KOPT-K1 (cell line): ENCODE results near the gene TXN.

ENCODE experiments used
- H3K27ac ChIP-seq: fragments of 200-600 bp; sonication (generic); 2 replicates; pipeline ENCODE4 v1.5.1; 2016; ENCODE audit warnings: antibody characterized with exemption, mild to moderate bottlenecking, low read depth, low read length; ENCODE audit not compliant: poor library complexity, severe bottlenecking
- H3K36me3 ChIP-seq: fragments of 200-600 bp; sonication (generic); 2 replicates; pipeline ENCODE4 v1.5.1; 2017; ENCODE audit warnings: antibody characterized with exemption, mild to moderate bottlenecking, low read length, moderate library complexity; ENCODE audit not compliant: insufficient read depth
- H3K9me3 ChIP-seq: fragments of 200-600 bp; sonication (generic); 2 replicates; pipeline ENCODE4 v1.5.1; 2017; ENCODE audit warnings: antibody characterized with exemption, low read length, mild to moderate bottlenecking; ENCODE audit not compliant: insufficient read depth, poor library complexity, severe bottlenecking

TXN gene

DNA sequence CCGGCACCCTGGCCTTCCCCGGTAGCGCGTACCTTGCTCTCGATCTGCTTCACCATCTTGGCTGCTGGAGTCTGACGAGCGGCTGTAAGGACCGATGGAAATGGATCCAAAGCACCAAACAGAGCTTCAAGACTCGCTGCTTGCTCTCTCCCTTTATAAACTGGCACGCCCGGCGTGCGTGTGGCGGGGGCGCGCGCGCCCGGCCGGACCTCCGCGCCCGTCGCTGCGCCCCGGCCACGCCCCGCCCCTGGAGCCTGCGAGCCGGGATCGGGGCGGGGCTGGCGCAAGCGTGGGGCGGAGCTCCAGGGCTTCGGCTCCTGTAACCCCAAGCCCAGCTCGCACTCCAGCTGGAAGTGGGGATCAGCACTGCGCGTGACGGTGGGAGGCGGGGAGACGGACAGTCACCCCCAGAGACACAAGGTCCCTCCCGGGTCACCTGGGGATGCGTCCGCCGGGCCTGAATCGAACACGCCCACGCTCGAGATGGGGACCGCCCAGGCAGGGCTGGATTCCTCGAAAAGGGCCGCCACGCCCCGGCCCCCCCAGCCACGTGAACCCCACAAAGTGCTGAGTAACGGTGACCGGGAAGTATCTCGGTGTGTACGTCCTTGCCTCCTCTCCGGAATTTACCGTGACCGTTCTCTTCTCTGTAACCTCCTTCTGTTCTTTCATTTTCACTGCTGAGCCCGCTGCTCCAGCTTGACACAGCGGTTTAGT lies at the start of gene TXN:
Gene TXN (minus strand): TSS at position 128 of the 717 bp plus-strand sequence. CDS start 72 bp downstream, at position 56.
- Histone ChIP-seq H3K36me3 (no peaks in the 10 kb centered on the region), H3K27ac (peak within 1 kb of the TSS; percentile 71), H3K9me3 (no peaks in the 10 kb centered on the region)

DNA sequence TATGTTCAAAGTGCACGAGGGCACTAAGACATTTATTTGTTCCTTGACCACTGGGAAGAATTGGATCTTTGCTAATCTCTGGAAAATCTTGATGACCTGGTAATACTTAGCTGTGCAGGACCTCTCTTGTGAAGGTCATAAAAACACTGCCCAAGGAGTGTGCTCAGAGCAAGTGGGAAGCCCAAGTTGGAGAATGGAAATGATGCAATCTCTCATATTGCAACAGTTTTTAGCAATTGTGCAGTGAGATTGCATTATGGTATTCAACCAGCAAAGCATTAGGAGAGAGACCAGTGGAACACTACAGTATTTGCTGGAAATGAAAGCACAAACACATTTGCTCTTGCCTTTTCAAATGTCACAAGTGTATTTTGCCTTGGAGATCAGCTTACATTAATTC lies 46.8 kb upstream of the TXN start:
- Histone ChIP-seq H3K36me3 (no peaks in the 10 kb centered on the region), H3K9me3 (no peaks in the 10 kb centered on the region), H3K27ac (no peak overlapping the region)

DNA sequence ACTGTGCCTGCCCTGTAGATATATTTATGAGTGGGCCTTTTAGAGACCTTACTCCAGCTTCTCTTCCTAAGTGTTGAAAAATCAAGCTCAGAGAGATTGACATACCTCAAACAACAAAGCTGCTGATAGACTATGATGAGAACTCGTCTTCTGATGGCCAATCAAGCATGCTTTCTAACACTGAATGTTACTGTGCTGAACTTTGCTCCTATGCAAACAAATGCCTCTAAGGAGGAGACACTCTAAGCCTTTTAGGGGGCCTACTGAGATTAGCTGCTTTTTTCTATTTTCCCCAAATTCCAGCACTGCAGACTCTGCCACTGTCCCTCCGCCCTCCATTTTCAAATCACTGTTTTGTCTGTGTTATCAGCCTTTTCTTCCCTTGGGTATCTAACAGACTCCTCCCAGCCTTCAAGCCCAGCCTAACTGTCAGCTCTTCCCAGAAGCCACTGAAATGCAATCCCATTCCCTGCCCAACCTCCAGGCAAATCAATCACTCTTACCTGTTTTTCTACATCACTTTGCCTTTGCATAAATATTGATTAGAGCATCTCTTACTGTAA lies 41.8 kb upstream of the TXN start:
- H3K36me3 ChIP-seq = no peaks in the 10 kb centered on the region
- no peaks in the 10 kb centered on the region for H3K9me3 ChIP-seq
- H3K27ac ChIP-seq = no peak overlapping the region

DNA sequence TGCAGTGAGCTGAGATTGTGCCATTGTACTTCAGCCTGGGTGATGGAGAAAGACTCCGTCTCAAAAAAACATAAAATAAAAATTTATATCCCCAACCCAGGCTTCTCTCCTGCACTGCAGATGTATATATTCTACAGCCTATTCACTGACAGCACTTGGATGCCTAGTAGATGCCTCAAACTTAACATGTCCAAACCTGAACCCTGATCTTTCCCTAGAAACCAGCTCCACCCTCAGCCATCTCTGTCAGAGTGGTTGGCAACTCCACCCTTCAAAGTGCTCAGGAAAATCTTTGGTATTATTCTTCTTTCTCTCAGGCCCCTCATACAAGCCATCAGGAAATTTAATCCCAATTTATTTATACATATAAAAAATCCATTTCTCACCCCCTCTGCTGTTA lies 36.9 kb upstream of the TXN start:
- Histone ChIP-seq H3K36me3 (no peaks in the 10 kb centered on the region), H3K27ac (no peak overlapping the region), H3K9me3 (no peaks in the 10 kb centered on the region)

DNA sequence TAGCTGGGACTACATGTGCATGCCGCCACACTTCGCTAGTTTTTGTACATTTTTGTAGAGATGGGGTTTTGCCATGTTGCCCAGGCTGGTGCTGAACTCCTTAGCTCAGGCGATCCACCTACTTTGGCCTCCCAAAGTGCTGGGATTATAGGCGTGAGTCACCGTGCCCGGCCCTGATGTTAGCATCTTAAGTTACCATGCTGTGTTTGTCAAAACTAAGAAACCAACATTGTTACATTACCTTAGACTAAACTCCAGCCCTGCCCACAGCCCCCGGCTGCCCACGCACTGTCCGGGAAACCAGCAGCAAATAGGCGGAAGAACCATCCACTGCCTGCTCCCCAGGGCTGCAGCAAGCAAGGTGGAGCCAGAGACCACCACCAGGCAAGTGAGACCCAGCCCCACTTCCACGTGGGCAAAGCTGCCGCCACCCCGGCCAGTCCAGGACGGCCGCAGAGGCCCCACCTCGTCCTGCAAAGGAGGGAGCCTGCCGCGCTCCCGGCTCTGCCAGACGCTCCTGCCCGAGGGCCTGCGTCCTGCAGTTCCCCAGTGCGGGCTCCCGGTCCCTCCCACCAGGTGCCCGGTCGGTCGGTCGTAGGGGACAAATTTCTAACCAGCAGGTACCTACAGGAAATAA lies 35.7 kb upstream of the TXN start:
- no peaks in the 10 kb centered on the region for H3K9me3 ChIP-seq
- no peak overlapping the region for H3K27ac ChIP-seq
- no peaks in the 10 kb centered on the region for H3K36me3 ChIP-seq

DNA sequence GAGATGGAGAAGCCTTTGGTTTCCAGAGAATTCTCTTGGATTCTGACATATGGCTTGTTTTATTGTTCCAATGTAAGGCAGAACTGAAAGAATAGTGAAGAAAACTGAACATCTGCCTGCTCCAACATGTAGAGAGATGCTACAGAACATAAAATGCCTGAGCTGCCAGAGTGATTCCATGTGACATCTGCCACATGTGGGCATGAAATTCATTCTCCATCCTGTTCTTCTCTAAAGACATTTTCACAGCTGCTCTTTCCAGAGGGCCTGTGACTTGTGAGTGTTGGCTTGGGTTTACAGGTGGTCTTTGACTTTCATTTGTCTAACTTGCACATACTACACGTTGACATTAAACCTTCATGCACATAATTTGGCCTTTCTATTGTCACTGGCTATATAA lies 33.7 kb upstream of the TXN start:
- H3K9me3 ChIP-seq = no peaks in the 10 kb centered on the region
- no peak overlapping the region for H3K27ac ChIP-seq
- H3K36me3 ChIP-seq = no peaks in the 10 kb centered on the region

DNA sequence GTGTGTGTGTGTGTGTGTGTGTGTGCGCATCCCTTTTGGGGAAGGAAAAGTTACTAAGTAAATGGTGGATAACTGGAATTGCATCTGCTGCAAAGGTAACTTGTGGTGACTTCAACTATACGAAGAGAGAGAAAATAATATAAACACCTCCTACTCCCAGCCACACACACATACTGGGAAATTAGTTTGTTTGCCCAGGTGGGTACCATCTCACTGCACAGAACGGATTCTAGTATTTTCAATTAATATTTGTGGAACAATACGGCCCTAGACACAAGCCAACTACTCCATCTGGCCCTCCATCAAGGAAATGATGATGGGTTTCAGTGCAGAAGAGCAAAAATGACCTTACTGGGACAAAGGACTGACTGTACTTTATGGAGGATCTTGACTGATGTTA lies 32.2 kb upstream of the TXN start:
- H3K27ac ChIP-seq = no peak overlapping the region
- H3K9me3 ChIP-seq = no peaks in the 10 kb centered on the region
- H3K36me3 ChIP-seq = no peaks in the 10 kb centered on the region

DNA sequence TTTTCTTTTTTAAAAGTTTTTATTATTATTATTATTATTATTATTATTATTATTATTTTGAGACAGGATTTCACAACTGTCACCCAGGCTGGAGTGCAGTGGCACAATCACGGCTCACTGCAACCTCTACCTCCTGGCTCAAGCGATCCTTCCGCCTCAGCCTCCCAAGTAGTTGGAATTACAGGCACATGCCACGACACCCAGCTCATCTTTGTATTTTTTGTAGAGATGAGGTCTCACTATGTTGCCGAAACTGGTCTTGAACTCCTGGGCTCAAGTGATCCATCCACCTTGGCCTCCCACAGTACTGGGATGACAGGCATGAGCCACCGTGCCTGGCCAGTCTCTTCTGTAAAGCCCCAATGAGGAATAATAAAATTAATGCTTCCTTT lies 31.0 kb upstream of the TXN start:
- Histone ChIP-seq H3K36me3 (no peaks in the 10 kb centered on the region), H3K9me3 (no peaks in the 10 kb centered on the region), H3K27ac (no peak overlapping the region)

DNA sequence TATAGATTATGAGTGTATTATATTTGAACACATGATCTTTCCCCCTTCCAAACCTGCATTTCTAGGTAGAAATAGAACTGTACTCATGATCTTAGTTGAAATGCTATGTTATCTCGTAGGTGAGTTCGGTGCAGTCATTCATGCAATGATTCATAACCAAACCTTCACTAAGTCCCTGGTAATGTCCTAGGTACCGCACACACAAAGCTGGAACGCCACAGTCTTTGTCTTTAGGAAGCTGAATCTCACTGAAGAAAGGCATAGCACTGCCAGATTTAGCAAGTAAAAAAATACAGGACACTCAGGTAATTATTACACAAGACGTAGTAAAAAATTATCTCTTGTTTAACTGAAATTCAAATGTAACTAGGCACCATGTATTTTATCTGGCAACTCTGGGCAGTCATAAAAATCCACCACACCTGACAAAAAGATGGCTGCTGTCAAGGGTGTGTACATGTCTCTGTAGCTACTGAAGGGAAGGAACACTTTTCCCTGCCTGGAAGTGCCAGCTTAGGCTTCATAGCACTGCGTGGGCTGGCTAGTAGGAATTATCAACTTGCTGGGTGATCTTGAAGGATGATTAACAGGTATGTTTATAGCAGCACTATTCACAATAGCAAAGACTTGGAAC lies 28.0 kb upstream of the TXN start:
- H3K9me3 ChIP-seq = no peaks in the 10 kb centered on the region
- H3K27ac ChIP-seq = no peak overlapping the region
- no peaks in the 10 kb centered on the region for H3K36me3 ChIP-seq

DNA sequence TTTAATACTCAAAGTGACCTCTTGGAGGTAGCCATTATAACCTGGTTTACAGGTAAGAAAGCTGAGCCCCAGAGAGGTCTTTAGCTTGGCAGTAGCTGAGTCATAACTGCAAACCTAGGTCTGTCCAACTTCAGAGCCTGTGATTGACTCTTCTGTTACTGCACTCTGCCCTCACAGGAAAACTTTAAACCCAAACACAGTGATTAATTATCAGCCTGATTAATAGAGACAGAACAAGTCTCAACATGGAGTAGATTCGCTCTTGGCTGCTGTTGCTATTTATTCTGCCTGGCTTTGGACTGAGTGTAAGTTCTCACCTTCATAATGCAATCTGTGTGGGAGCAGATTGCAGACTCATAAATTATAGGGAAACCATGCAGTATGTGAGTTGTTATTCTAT lies 27.4 kb upstream of the TXN start:
- Histone ChIP-seq H3K36me3 (no peaks in the 10 kb centered on the region), H3K27ac (no peak overlapping the region), H3K9me3 (no peaks in the 10 kb centered on the region)

DNA sequence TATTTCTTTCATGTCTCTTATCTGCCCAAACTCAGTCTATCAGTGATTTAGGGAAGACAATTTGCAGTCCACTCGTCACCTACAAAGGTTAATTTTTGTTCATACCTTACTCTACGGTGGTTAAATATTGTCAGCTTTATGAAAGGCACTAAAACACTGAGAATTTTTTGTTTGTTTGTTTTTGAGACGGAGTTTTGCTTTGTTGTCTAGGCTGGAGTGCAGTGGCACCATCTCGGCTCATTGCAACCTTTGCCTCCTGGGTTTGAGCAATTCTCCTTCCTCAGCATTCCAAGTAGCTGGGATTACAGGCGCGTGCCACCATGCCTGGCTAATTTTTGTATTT lies 26.4 kb upstream of the TXN start:
- Histone ChIP-seq H3K27ac (no peak overlapping the region), H3K36me3 (no peaks in the 10 kb centered on the region), H3K9me3 (no peaks in the 10 kb centered on the region)

DNA sequence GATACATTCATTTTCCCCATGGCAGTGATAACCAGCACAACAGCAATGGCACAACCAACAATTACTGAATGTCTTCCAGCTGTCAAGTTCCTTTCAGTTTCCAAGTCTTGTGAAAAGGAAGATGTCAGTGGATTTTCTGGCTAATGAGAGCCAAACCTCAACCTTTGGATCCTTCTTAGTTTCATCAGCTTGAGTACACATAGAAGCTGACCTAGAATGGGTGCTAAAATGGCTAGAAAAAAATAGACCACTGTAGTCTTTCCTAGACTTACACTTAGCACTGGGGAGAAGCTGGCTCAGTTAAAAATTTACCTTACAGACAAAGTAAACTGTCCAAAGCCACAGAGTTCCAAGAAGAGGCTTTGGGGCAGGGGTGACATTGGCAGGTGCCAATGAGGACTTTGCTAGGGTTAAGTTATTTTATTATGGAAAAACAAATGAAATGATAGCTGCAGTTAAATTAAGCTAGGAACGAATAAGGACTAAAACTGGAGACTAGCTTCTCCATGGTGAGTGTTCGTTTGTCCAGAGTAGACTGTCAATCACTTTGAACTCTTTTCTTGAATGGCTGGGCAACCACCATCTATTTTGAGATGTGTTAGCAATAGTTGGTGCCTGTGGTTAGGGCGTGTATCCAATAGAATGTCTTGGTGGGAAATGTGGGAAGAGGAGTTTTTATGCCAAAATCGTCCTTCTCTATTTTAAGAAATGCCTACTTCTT lies 25.9 kb upstream of the TXN start:
- H3K9me3 ChIP-seq = no peaks in the 10 kb centered on the region
- no peaks in the 10 kb centered on the region for H3K36me3 ChIP-seq
- H3K27ac ChIP-seq = no peak overlapping the region

DNA sequence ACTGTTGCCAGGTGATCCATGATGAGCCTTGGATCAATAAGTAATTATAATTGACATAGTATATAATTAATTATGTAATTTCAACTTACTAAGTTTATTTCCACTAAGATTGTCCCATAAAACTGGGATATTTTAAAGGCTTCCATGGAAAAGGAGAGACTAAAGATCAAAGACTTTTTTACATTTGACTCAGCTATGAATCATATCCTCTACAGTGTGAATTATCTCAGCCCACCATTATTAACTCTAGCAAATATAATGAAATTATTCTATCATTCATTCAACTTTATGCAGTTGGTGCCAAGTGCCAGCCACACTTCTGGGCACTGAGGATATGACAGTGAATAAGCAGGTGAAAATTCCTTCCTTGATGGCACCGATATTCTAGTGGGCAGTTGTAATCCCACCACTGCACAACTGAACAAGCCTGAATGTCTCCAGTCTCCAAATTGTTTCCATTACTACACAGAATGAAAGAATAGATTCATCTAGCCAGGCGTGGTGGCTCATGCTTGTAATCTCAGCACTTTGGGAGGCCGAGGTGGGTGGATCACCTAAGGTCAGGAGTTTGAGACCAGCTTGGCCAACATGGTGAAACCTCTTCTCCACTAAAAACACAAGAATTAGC lies 21.9 kb upstream of the TXN start:
- Histone ChIP-seq H3K27ac (no peak overlapping the region), H3K9me3 (no peaks in the 10 kb centered on the region), H3K36me3 (no peaks in the 10 kb centered on the region)

DNA sequence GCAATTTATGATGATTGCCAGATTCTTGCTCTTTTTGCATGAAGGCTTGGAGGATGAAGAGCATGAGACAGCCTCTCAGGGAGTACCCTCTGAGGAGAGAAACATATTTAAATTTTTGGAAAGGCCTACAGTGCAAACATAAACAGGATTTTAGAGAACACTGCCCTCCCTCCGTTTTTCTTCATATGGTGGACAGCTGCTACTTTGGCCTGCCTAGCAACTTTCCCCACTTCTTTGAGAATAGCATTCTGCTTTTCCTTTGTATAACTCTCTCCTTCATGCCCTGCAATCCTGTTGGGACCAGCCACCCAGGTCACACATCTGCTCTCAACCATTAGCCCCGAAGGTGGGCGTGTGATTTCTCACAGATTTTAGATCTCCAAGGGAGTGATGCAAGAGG lies 20.5 kb upstream of the TXN start:
- Histone ChIP-seq H3K27ac (no peak overlapping the region), H3K36me3 (no peaks in the 10 kb centered on the region), H3K9me3 (no peaks in the 10 kb centered on the region)
